ENCODE data around the gene VWCE.

VWCE gene

GRCh38 chr11:61329871-61330270, 34.8 kb upstream of the VWCE start:
- no peak for DNase-seq (ENCODE audit: low read depth in 2 of 2)

- DNase-seq (ENCODE audit: low read depth in 2 of 2), result no peak
These were observed 33.2 kb upstream of the VWCE start for GRCh38 chr11:61328351-61328750.

GRCh38 chr11:61327669-61328071, 32.6 kb upstream of the VWCE start:
- DNase-seq (ENCODE audit: low read depth in 2 of 2), result no peak

GRCh38 chr11:61325649-61326414, 30.7 kb upstream of the VWCE start:
- no peak for DNase-seq (ENCODE audit: low read depth in 2 of 2)

- DNase-seq (ENCODE audit: low read depth in 2 of 2), result no peak
These were observed 20.1 kb upstream of the VWCE start for GRCh38 chr11:61315260-61315659.

GRCh38 chr11:61310749-61311148, 15.6 kb upstream of the VWCE start:
- DNase-seq (ENCODE audit: low read depth in 2 of 2), result no peak

- no peak for DNase-seq (ENCODE audit: low read depth in 2 of 2)
These were observed 14.6 kb upstream of the VWCE start for GRCh38 chr11:61309739-61310138.

GRCh38 chr11:61309141-61309540, 14.0 kb upstream of the VWCE start:
- no peak for DNase-seq (ENCODE audit: low read depth in 2 of 2)

- no peak for DNase-seq (ENCODE audit: low read depth in 2 of 2)
These were observed 12.2 kb upstream of the VWCE start for GRCh38 chr11:61307354-61307753.

- no peak for DNase-seq (ENCODE audit: low read depth in 2 of 2)
These were observed 11.1 kb upstream of the VWCE start for GRCh38 chr11:61306221-61306620.

- DNase-seq (ENCODE audit: low read depth in 2 of 2), result no peak
These were observed 10.3 kb upstream of the VWCE start for GRCh38 chr11:61305417-61305816.

GRCh38 chr11:61303725-61304124, 8.6 kb upstream of the VWCE start:
- DNase-seq (ENCODE audit: low read depth in 2 of 2), result no peak

GRCh38 chr11:61302550-61302949, 7.4 kb upstream of the VWCE start:
- no peak for DNase-seq (ENCODE audit: low read depth in 2 of 2)

- DNase-seq (ENCODE audit: low read depth in 2 of 2), result no peak
These were observed 3.6 kb upstream of the VWCE start for GRCh38 chr11:61298663-61299244.

- DNase-seq (ENCODE audit: low read depth in 2 of 2), result no peak
These were observed 2.6 kb upstream of the VWCE start for GRCh38 chr11:61297746-61298145.

GRCh38 chr11:61297341-61297740, 2.2 kb upstream of the VWCE start:
- DNase-seq (ENCODE audit: low read depth in 2 of 2), result no peak

- DNase-seq (ENCODE audit: low read depth in 2 of 2), result no peak
These were observed 445 bp upstream of the VWCE start for GRCh38 chr11:61295596-61295926.

GRCh38 chr11:61293867-61294716, 1.0 kb downstream of the VWCE start:
- DNase-seq (ENCODE audit: low read depth in 2 of 2), result peak; percentile 28 to 34

- no peak for DNase-seq (ENCODE audit: low read depth in 2 of 2)
These were observed 2.8 kb downstream of the VWCE start for GRCh38 chr11:61292356-61292755.

- no peak for DNase-seq (ENCODE audit: low read depth in 2 of 2)
These were observed 4.0 kb downstream of the VWCE start for GRCh38 chr11:61290905-61291690.

GRCh38 chr11:61287338-61287977, 7.7 kb downstream of the VWCE start:
- no peak for DNase-seq (ENCODE audit: low read depth in 2 of 2)

GRCh38 chr11:61283613-61284012, 11.5 kb downstream of the VWCE start:
- DNase-seq (ENCODE audit: low read depth in 2 of 2), result no peak
